ENCODE results near the gene TET3. TPM values are rescaled to one million over a fixed set of nuclear protein-coding genes. Genes with fewer than 3 reads are reported as not detected.

TET3 gene
- total RNA-seq, 2 experiments from 2014 or later = 15.5 to 16.4 TPM

DNA sequence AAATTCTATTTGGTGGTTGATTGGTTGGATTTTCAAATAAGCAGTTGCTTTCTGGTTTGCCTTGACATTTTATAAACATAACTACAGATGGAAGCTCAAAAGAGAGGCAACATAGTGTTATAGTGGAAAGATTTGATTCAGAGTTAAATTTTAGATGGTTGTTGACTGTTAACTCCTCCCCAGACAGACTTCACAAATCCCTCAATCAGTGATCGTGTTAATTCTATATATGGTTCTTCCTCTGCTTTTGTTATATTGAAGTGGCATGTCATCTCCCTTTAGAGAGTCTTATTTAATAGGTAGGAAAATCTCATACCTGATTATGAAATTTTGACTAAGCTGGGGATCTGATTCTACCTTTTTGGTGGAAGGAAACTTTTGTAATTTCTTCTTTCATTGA, 38.5 kb upstream of the TET3 start:
- no peak overlapping the region for H3K4me3 Mint-ChIP-seq
- DNase-seq = no peak
- ChIA-PET POLR2A (interaction anchor here (1.1 kb wide), 1 partner anchor 33 kb away, joined by 3 read pairs; no protein-coding TSS in a partner anchor), CTCF (interaction anchor here (2.0 to 3.1 kb wide), 2 partner anchors 118 to 122 kb away, joined by 4 to 12 read pairs; partner anchors contain the start of gene STAMBP)
- intact Hi-C loops (cut with micrococcal nuclease) = no loop called here
- no peaks in the 10 kb centered on the region for H3K9me3 Mint-ChIP-seq
- H3K4me1 Mint-ChIP-seq (ENCODE audit: low read depth) = peaks cover 81% of the 10 kb centered on the region
- H3K36me3 Mint-ChIP-seq (ENCODE audit: low read depth) = peaks cover 60% of the 10 kb centered on the region
- TF ChIP-seq, protein P1, sequence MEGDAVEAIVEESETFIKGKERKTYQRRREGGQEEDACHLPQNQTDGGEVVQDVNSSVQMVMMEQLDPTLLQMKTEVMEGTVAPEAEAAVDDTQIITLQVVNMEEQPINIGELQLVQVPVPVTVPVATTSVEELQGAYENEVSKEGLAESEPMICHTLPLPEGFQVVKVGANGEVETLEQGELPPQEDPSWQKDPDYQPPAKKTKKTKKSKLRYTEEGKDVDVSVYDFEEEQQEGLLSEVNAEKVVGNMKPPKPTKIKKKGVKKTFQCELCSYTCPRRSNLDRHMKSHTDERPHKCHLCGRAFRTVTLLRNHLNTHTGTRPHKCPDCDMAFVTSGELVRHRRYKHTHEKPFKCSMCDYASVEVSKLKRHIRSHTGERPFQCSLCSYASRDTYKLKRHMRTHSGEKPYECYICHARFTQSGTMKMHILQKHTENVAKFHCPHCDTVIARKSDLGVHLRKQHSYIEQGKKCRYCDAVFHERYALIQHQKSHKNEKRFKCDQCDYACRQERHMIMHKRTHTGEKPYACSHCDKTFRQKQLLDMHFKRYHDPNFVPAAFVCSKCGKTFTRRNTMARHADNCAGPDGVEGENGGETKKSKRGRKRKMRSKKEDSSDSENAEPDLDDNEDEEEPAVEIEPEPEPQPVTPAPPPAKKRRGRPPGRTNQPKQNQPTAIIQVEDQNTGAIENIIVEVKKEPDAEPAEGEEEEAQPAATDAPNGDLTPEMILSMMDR (IDR thresholded peaks at IDR 0.05) = no peak
- no peaks in the 10 kb centered on the region for H3K27me3 Mint-ChIP-seq
- ATAC-seq = no peak
- peak overlapping the region; percentile 53 for H3K27ac Mint-ChIP-seq

DNA sequence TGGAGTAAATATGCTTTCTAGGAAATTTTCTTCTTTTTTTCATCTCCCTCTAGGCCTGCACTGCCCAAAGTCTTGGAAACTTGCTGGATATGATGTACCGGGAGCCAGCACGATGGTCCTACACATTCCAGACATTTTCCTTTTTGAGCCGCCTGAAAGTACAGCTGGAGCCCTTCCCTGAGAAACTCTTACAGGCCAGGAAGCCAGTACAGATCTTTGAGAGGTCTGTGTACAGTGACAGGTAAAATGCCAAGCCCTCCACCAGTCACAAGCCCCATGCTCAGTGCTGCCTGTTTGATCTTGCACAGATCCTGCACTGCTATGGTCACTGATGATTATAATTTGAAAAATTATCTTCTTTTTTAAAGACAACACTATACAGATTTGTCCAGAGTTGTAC, 38.0 kb upstream of the TET3 start:
- CTCF ChIA-PET = interaction anchor here (2.0 kb wide), 1 partner anchor 119 kb away, joined by 4 read pairs; the partner anchor contains the start of gene STAMBP
- Mint-ChIP-seq H3K4me1 (ENCODE audit: low read depth) (peaks cover 81% of the 10 kb centered on the region), H3K27me3 (no peaks in the 10 kb centered on the region), H3K36me3 (ENCODE audit: low read depth) (peaks cover 64% of the 10 kb centered on the region), H3K4me3 (no peak overlapping the region), H3K27ac (peak overlapping the region; percentile 53), H3K9me3 (no peaks in the 10 kb centered on the region)
- POLR2A ChIA-PET = interaction anchor here (1.1 kb wide), 1 partner anchor 33 kb away, joined by 3 read pairs; no protein-coding TSS in a partner anchor
- TF ChIP-seq, protein P1 (IDR thresholded peaks at IDR 0.05) = no peak
- intact Hi-C loops (cut with micrococcal nuclease) = no loop called here
- ATAC-seq = no peak
- DNase-seq = no peak

- no peak overlapping the region for H3K27ac Mint-ChIP-seq
Observed at GRCh38 chr2:73947412-73948018, 37.2 kb upstream of the TET3 start.

GRCh38 chr2:73949802-73950201, 34.9 kb upstream of the TET3 start:
- TF ChIP-seq, protein P1 (IDR thresholded peaks at IDR 0.05) = no peak
- no peak overlapping the region for H3K27ac Mint-ChIP-seq
- H3K9me3 Mint-ChIP-seq = no peaks in the 10 kb centered on the region
- no peak overlapping the region for H3K4me3 Mint-ChIP-seq
- ATAC-seq (no peak), DNase-seq (no peak)
- H3K27me3 Mint-ChIP-seq = no peaks in the 10 kb centered on the region
- intact Hi-C loops (cut with micrococcal nuclease) = no loop called here
- ChIA-PET POLR2A (interaction anchor here (1.1 to 1.2 kb wide), 4 partner anchors 15 to 36 kb away, joined by 3 to 4 read pairs (median 3); no protein-coding TSS in a partner anchor), CTCF (interaction anchor here (0.7 to 1.7 kb wide), 4 partner anchors 12 to 125 kb away, joined by 3 to 7 read pairs (median 4); no protein-coding TSS in a partner anchor)
- H3K36me3 Mint-ChIP-seq (ENCODE audit: low read depth) = peaks cover 66% of the 10 kb centered on the region
- H3K4me1 Mint-ChIP-seq (ENCODE audit: low read depth) = peaks cover 75% of the 10 kb centered on the region

More at GRCh38 chr2:73947412-73948018, 37.2 kb upstream of the TET3 start:
- no peak overlapping the region for H3K4me3 Mint-ChIP-seq
- intact Hi-C loops (cut with micrococcal nuclease) = no loop called here
- DNase-seq (no peak), ATAC-seq (no peak)
- TF ChIP-seq, protein P1 (IDR thresholded peaks at IDR 0.05) = no peak
- H3K27me3 Mint-ChIP-seq = no peaks in the 10 kb centered on the region
- POLR2A ChIA-PET = interaction anchor here (1.1 to 1.2 kb wide), 2 partner anchors 9 to 23 kb away, joined by 3 to 4 read pairs; no protein-coding TSS in a partner anchor
- peaks cover 69% of the 10 kb centered on the region for H3K36me3 Mint-ChIP-seq (ENCODE audit: low read depth)
- CTCF ChIA-PET = interaction anchor here (2.0 kb wide), 1 partner anchor 119 kb away, joined by 4 read pairs; the partner anchor contains the start of gene STAMBP
- H3K9me3 Mint-ChIP-seq = no peaks in the 10 kb centered on the region
- peaks cover 83% of the 10 kb centered on the region for H3K4me1 Mint-ChIP-seq (ENCODE audit: low read depth)

All from activated CD8-positive, alpha-beta T cell treated with anti-CD3 and anti-CD28 coated beads for 36 hours (primary cell).